ENCODE data around the gene CLEC7A.

The CLEC7A gene

DNA sequence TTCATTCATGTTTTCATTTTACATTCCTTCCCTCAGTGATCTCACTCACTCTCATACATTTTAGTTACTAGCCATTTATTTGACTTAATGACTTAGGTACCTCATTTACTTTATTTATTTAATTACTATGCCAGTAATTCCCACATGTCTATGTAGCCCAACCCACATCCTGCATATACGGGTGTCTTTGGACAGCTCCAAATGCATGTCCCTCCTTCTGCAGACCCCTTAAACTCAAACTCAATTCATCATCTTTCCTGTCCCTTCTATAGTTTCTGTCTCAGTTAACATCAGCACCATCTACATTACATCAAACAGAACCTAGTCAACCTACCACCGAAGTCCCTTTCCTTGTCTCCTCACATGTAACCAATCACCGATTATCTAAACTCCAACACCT is 34.0 kb downstream of the CLEC7A start:
- DNase-seq (ENCODE audit: low read depth in 1 of 2, low spot score in 1 of 2) = no peak

DNA sequence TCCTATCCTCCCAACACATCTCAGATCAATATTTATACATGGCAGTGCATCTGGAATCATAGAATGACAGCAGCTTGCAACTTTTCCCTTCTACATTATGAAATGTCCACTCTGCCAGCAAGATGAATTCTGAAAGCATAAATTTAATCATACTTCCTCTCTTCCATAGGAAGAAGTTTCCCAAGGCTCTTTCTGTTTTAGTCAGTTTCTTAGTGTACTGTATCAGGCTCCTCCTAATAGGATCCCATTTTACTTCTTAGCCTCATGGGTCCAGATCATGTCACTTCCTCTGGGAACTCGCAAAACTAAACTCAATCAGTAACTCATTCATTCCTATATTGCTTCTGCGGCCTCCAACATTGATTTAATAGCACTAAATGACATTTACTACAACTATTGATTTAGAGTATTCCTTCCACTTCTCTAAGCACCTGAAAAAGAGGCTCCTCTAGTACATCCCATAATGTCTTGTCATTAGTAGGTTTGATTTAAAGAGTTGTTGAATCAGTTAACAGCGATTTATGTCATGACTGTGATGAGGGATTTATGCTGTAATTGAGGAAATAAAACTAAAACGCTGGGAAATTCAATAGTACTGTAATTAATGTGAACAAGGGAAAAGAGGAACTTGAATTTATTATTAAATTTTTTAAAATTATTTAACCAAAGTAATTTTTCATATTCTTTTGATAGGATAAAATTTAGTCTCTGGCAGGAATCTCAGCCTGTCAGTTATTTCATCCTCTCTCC is 35.2 kb downstream of the CLEC7A start:
- no peak for DNase-seq (ENCODE audit: low read depth in 1 of 2, low spot score in 1 of 2)

DNA sequence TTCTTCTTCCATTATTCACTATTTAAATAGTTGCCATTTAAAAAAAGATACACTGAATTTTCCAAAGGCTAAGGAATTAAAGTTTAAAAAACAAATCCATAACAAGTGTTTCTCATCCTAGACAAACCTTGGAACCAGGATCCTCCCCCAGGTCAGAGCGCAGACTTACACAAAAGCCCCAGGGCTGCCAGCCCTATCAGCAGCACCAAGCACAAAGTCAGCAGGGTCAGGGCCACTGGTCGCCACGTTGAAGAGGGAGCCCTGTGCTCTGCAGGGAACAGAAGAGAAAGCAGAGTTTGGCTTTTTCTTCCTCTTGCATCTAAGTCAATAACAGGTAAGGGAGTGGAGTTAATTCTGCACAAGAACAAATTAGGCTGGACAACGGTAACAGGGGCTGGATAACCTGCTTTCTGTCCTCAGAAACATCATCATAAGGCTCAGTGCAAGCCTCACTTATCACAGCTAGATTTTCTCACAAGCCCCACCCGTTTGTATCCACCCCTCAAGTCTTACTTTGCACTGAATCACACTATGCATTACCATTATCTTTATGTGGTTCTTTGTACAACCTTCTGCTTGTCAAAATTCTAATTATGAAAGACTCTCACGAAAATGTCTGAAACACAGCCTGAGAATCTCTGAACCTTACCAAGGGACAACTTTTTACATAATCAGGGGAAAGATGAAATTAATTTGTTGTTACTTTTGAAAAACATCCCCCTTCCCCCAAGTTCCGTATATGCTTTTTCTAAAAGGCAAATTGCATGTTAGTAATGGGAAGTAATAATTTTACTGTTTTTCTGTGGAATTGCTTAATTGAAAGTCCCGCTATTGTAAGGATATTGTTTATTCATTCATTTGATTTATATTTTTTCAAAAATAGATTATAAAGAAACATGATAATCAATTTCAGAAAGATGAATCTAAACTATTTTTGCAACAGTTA is 40.8 kb downstream of the CLEC7A start:
- DNase-seq (ENCODE audit: low read depth in 1 of 2, low spot score in 1 of 2) = no peak

DNA sequence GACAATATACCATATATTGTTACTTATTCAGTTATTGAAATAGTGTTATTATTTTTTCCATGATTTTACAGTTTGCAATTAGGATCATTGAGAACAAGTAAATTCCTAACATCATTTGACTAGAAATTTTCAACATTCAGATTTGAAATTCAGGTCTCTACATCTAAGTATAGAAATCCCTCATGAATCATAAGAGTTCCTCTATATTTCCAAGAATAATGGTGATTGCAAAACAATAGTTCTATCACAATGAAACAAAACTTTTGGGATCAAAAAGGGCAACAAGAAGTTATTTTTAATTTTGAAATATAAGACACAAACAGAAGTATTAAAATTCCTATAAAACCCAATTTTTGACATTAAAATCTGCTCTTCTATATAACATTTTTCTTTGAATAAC is 42.0 kb downstream of the CLEC7A start:
- DNase-seq (ENCODE audit: low read depth in 1 of 2, low spot score in 1 of 2) = no peak

DNA sequence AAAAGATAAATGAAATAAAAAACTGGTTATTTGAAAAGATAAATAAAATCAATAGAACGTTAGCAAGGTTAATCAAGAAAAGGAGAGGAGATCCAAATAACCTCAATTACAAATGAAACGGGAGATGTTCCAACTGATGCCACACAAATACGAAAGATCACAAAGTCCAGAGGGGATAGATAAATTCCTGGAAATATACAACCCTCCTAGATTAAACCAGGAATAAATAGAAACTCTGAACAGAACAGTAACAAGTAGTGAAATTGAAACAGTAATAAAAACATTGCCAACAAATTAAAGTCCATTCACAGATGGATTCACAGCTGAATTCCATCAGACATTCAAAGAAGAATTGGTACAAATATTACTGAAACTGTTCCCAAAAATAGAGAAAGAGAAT is 43.6 kb downstream of the CLEC7A start:
- no peak for DNase-seq (ENCODE audit: low read depth in 1 of 2, low spot score in 1 of 2)

DNA sequence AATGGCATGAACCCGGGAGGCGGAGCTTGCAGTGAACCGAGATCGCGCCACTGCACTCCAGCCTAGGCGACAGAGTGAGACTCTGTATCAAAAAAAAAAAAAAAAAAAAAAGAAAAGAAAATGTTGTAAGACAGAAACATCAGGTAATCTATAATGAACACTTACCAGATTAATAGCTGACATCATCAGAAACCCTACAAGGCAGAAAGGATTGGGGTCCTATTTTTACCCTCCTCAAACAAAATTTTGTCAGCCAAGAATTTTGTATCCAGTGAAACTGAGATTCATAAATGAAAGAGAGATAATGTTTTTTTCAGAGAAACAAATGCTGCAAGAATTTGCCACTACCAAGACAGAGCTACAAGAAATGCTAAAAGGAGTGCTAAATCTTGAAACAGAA is 45.3 kb downstream of the CLEC7A start:
- DNase-seq (ENCODE audit: low read depth in 1 of 2, low spot score in 1 of 2) = no peak

DNA sequence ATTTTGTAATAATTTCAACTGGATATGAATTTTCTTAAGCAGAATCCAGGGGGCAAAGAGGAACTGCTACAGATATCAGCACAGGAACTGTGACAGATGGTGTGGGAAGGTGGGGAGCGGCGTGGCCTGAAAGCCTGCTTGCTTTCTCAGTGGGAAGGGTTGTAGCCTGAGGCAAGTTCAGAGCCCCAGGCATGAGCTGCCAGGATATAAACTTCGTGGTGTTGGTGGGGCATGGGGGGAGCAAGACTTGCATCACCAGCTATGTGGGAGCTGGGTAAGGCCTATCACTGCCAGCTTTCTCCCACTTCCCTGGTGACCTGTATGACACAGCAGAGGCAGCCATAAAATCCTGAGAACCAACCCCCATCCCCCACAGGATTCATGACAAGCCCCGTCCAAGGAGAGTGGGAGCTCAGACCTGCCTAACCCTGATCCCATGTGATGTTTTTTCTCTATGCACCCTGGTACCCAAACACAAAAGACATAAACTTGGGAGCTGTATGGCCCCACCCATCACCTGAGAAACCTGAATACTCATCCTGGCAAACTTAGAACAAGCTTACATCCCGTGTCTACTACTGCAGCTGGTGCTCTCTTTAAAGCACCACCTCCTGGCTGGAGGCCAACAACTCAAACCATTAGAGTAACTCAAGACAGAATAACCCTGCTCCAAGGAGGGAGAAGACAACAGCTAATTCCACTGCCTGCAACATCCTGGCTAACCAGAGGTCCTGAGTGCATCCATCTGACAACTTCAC is 47.7 kb downstream of the CLEC7A start:
- no peak for DNase-seq (ENCODE audit: low read depth in 1 of 2, low spot score in 1 of 2)

DNA sequence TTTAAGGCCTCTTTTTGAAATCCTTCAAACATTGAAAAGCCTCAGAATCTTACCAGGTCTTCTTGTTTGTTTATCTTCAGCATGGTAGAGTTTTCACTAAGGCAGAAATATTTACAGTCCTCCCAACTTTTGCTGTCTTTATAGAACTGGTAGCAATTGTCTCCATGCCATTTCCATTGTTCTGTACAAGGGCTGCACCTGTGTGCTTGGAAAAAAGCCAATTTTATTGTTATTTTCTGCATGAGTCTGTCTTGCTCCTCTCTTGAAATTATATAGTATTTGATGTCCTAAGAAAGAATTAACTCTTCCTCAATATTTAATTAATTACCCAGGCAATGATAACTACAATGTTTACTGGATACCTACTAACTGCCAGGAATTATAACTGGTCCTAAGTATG is 54.5 kb downstream of the CLEC7A start:
- no peak for DNase-seq (ENCODE audit: low read depth in 1 of 2, low spot score in 1 of 2)

DNA sequence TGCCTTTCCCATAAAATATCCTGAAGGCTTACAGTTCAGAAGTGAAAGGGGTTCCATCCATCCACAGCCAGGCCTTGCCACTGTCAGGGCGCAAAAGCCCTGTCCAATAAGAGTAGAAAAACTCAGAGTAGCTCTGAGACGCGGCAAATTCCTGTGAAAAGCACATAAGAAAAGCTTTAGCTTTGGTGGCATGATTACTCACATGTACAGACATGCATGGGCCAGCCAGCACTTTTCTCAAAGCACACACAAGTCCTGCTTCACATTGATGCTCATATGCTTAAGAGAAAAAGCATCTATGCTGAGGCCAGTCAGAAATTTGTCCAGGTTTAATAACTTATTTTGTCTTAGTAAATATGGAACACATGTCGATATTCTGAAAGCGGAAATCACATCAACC is 56.7 kb downstream of the CLEC7A start:
- no peak for DNase-seq (ENCODE audit: low read depth in 1 of 2, low spot score in 1 of 2)

DNA sequence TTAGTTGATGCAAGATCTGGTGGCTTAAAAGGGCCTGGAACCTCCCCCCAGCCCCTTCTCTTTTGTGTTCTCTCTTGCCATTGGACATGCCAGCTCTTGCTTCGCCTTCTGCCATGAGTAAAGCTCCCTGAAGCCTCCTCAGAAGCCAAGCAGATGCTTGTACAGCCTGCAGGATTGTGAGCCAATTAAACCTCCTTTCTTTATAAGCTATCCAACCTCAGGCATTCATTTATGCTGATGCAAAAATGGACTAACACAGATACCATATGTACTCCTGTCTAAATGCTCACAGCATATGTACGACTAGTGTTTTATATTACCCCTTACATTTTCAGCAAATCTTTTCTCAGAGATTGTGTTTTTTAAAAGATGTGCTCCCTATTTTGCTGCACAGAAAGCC is 57.9 kb downstream of the CLEC7A start:
- no peak for DNase-seq (ENCODE audit: low read depth in 1 of 2, low spot score in 1 of 2)

DNA sequence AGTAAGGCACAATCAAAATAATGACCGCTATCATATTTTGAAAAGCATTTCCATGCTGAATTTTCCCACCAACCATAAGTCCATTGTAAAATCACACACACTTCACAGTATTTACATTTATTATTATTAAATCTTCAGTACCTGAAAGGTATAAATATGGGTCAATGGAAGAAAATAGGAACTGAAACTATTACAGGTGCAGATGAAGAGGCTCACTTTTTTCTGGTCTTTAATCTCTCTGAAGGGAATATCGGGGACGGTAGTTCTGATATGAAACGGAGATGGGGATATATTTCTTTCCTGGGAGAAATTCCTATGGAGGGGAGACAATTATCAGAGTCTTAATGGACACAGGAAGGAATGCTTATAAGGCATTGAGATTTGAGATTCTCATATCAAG is 59.6 kb downstream of the CLEC7A start:
- DNase-seq (ENCODE audit: low read depth in 1 of 2, low spot score in 1 of 2) = no peak

DNA sequence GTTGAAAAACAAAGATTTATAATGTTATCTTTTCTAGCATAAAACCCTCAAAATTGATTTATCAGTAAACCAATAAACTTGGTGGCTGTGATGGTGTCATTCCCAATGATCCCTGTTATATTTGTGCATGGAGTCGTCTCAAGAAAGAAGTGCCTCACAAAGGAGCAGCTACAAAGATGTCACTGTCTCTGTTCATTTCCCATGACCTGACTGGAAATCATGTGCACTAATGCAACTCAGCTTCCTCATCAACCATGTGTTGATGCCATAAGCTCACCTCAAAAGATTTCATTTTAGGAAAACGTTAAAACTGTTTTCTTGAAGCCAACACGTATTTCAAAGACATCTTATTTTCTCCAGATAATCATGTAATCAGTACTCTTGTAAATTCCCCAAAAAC is 60.0 kb downstream of the CLEC7A start:
- no peak for DNase-seq (ENCODE audit: low read depth in 1 of 2, low spot score in 1 of 2)

DNA sequence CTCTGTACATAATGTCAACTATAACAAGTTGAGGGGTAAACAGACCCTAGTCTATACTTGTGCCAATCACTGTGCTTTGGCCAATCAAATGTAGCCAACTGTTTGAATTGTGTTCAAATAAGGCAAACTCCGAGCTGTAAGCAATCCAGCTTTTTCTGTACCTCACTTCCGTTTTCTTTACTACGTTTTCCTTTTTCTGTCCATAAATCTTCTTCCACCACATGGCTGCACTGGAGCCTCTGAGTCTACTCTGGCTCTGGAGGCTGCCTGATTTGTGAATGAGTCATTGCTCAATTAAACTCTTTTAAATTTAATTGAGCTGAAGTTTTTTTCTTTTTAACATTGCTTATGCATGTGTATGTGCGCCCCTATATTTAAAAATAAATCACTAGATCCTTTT is 60.9 kb downstream of the CLEC7A start:
- no peak for DNase-seq (ENCODE audit: low read depth in 1 of 2, low spot score in 1 of 2)

DNA sequence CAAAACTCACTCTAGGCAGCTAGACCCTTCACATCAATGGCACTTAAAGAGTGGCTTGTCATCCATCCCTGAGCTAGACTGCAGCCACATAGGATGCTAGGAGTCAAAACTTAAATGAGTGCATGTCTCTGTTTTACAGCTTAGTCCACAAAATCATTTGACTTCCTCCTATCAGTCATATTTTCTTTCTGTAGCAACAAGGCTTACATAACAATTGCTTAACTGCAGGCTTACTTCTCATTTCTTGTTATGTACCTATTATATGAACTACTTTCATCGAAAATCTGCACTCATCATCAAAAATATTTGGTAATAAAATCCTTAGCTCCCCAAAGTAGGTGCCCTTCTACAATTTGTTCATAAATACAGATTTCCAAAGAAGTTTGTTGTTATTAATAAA is 61.4 kb downstream of the CLEC7A start:
- no peak for DNase-seq (ENCODE audit: low read depth in 1 of 2, low spot score in 1 of 2)

DNA sequence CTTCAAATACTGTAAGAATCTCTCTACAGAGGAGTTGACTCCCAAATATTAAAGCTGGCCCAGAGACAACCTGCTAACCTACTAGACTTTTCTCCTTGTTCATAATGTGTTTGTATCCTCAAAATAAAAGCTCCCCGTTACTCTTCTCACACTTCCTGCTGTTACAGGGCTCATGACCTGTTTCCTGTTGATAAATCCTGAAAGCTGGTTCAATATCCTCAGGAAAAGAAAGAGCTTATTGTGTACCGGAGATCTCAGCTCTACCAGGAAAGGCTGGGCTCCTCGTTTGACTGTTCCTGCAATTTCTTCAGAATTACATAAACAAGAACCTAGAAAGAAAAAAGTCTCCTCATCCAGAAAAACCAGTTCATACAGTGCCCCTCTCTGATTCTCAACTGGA is 62.1 kb downstream of the CLEC7A start:
- no peak for DNase-seq (ENCODE audit: low read depth in 1 of 2, low spot score in 1 of 2)

DNA sequence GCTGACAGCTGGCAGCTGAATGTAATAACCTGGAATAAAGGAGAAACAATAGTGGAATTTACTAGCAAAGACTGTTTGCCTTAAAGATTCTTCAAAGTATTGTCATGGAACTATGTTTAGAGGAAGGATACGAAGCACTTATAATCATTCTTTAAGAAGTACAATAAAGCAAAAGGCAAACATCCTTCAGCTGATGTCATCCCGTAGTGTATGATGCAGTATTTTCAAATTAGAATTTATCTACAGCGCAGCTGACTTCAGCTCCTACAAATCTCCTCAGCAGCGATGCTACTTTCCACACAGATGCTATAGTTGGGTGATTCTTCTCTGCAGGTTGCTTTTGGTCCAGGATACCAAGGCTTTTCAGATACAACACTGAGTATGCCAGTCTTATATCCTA is 62.7 kb downstream of the CLEC7A start:
- no peak for DNase-seq (ENCODE audit: low read depth in 1 of 2, low spot score in 1 of 2)

All from activated CD4-positive, alpha-beta T cell treated with anti-CD3 and anti-CD28 coated beads, Interleukin-2, amount 50 U/mL, for 24 hours (primary cell).